GM18511 (cell line): ENCODE measurements around the gene COL16A1.
A peak's percentile ranks its signal among the peaks of the same experiment; 100 is the strongest.

Source experiments
- ATAC-seq: cut with Tn5 transposase; IDR thresholded peaks from one replicate; pipeline ENCODE4 v1.9.1; 2021; ENCODE audit warnings: mild to moderate bottlenecking, moderate library complexity; ENCODE audit not compliant: unreplicated experiment

COL16A1 gene

GRCh38 chr1:31614414-31615005 is 89.3 kb downstream of the COL16A1 start:
- ATAC-seq = no peak

GRCh38 chr1:31609514-31610118 is 94.2 kb downstream of the COL16A1 start:
- no peak for ATAC-seq

GRCh38 chr1:31607360-31607759 is 96.5 kb downstream of the COL16A1 start:
- no peak for ATAC-seq

- ATAC-seq = peak; percentile 96
Observed at GRCh38 chr1:31605908-31606427, 97.8 kb downstream of the COL16A1 start.
